ENCODE results near the gene FAM200C.

DNA sequence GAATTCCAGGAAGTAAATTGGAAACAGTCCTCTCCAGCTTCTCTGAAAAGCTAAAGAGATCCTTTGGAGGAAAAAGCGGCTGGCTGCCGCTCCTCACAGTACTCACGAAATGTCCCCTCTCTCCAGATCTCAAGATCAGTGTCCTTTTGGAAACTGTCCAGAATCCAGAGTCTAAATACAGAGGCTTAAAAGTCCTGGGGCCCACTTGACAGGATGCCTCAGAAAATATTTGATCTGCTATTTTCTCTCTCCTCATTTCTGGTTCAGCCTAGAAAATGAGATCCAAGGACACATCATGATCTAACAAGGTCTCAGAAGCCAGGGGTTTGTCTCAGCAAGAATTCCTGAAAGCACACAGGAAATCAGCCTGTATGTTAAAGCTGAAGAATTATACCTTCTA is 36.6 kb downstream of the FAM200C start:
- TF ChIP-seq ZNF232 (CRISPR knock-in tag; IDR thresholded peaks at IDR 0.05; ENCODE audit: borderline replicate concordance), result no peak
- no peak for TF ChIP-seq AKAP8 (CRISPR knock-in tag; IDR thresholded peaks at IDR 0.05)
- no peak for TF ChIP-seq ZBTB21 (CRISPR knock-in tag; IDR thresholded peaks at IDR 0.05)
- no peak for TF ChIP-seq U2AF2 (IDR thresholded peaks at IDR 0.05; ENCODE audit: low read depth, low read length)
- TF ChIP-seq ZNF292 (CRISPR knock-in tag; IDR thresholded peaks at IDR 0.05; ENCODE audit: borderline replicate concordance, low read depth), result no peak
- TF ChIP-seq, protein P1, sequence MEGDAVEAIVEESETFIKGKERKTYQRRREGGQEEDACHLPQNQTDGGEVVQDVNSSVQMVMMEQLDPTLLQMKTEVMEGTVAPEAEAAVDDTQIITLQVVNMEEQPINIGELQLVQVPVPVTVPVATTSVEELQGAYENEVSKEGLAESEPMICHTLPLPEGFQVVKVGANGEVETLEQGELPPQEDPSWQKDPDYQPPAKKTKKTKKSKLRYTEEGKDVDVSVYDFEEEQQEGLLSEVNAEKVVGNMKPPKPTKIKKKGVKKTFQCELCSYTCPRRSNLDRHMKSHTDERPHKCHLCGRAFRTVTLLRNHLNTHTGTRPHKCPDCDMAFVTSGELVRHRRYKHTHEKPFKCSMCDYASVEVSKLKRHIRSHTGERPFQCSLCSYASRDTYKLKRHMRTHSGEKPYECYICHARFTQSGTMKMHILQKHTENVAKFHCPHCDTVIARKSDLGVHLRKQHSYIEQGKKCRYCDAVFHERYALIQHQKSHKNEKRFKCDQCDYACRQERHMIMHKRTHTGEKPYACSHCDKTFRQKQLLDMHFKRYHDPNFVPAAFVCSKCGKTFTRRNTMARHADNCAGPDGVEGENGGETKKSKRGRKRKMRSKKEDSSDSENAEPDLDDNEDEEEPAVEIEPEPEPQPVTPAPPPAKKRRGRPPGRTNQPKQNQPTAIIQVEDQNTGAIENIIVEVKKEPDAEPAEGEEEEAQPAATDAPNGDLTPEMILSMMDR (CRISPR knock-in tag; IDR thresholded peaks at IDR 0.05), result no peak
- no peak for TF ChIP-seq ATAD3A (CRISPR knock-in tag; IDR thresholded peaks at IDR 0.05)
- TF ChIP-seq XBP1 (CRISPR knock-in tag; IDR thresholded peaks at IDR 0.05), result no peak
- TF ChIP-seq, protein P2, sequence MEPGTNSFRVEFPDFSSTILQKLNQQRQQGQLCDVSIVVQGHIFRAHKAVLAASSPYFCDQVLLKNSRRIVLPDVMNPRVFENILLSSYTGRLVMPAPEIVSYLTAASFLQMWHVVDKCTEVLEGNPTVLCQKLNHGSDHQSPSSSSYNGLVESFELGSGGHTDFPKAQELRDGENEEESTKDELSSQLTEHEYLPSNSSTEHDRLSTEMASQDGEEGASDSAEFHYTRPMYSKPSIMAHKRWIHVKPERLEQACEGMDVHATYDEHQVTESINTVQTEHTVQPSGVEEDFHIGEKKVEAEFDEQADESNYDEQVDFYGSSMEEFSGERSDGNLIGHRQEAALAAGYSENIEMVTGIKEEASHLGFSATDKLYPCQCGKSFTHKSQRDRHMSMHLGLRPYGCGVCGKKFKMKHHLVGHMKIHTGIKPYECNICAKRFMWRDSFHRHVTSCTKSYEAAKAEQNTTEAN (CRISPR knock-in tag; conservative IDR thresholded peaks at IDR 0.05), result no peak
- TF ChIP-seq ZNF75D (CRISPR knock-in tag; IDR thresholded peaks at IDR 0.05; ENCODE audit: borderline replicate concordance), result no peak

Measured in HepG2 (cell line).